HG03108 (cell line): Measurements from ENCODE around the gene THEM5.

Source experiments
- ATAC-seq: cut with Tn5 transposase; IDR thresholded peaks from one replicate; pipeline ENCODE4 v1.9.1; 2021; ENCODE audit warnings: moderate library complexity; ENCODE audit not compliant: unreplicated experiment

The THEM5 gene

DNA sequence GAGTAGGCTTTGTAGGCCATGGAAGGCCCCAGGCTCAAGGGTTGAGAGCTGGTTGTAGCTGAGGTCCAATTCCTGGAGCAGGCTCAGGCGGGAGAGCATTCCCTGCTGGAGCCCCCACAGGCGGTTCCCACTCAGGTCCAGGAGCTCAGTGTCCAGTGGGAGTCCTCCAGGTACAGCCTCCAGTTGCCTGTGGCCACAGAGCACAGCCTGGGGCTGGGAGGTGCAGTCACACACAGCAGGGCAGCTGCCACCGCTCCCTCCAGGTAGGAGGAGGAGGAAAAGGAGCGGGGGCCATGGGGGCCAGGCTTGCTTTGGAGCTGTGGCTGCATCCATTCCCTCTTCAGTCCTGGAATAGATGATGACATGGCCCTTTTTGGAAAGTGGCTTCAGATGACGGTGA, 51.1 kb downstream of the THEM5 start:
- ATAC-seq = no peak

DNA sequence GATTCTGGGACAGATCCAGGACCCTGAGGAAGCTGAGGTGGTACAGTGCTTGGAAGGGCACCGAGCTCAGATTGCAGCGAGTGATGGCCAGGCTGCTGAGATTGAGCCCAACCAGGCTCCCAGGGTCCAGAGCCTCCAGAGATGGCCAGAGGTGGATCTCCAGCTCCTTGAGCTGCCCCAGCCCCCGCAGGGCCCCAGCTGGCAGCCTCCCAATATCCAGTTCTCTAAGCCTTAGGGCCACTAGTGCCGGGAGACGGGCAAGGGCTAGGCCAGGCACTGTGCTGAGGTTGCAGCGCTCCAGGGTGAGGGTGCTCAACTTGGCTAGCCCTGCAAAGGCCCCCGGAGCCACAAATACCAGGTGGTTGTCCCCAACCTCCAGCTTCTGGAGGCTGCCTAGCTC, 51.7 kb downstream of the THEM5 start:
- no peak for ATAC-seq

DNA sequence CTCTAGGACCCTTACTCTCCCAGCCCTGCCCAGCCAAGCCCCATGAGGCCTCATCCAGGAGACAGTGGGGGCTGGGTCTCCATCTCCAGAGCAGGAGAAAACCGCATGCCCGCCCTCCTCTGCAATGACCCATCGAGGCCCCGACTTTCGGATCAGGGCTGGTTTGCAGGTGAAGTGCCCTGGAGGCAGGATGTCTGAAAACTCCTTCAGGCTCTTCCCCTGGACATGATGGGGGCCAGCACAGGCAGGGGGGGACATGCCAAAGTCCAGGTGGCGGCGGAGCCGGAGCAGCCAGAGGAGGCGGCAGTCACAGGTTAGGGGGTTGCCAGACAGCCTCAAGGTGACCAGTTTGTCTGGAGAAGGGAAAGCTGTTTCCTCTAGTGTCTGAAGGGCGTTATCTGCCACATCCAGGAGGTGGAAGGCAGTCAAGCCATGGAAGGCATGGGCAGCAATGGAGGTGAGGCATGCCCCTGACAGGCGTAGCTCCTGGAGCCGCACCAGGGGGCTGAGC, 52.1 kb downstream of the THEM5 start:
- ATAC-seq = no peak

DNA sequence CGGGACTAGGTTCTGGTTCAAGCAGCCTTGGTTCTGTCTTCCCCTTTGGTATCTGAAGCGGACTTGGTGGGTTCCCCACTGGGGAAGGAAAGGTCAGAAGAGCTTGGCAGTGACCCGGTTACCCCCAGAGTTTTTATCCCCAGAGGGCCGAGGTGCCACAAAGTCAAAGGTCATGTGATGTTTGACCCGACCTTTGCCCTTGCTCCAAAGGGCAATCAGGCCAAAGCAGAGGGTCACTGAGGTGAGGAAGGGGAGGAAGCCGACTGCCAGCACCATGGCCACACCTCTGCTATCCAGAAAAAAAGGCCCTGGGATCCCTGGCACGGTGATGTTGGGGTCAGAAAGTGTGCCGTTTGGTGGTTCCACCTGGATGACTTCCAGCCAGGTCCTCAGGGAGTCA, 52.7 kb downstream of the THEM5 start:
- no peak for ATAC-seq

DNA sequence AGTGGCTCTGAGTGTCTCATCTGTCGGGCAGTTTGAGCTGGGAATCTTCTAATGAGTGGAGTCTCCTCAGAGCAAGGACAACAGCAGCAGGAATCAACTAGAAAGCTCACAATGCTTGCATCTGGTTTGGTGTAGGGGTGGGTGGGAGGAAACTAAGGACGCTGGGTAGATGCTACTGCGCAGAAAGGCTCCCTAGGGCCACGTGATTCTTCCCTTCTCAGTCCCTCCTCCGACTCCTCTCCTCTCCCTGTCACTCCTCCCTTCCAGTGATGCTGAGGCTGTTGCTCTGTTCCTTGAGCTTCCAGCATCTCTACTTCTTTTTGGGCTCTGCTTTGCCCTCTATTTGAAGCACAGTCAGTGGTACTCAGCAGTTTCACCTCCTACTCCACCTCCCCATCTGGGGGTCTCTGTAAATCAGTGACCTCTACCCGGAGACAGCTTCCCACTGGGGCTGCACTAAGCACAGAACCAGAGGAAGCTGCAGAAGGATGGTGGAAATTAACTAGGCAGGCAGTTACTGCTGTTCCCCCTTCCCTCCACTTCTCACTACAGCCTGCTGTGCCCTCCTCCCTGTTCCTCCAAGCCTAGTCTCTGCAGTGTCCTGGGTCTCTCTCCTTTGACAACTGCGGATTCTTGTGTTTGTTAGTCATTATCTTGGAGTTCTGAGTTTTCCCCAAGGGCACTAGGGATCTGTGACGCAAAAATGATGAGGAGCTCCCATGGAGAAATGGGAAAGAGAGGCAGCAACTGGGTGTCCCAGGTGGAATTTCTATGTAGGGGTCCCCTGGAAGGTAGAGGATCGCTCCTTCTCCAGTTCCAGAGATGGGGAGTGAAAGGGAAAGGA, 54.1 kb downstream of the THEM5 start:
- ATAC-seq = no peak

DNA sequence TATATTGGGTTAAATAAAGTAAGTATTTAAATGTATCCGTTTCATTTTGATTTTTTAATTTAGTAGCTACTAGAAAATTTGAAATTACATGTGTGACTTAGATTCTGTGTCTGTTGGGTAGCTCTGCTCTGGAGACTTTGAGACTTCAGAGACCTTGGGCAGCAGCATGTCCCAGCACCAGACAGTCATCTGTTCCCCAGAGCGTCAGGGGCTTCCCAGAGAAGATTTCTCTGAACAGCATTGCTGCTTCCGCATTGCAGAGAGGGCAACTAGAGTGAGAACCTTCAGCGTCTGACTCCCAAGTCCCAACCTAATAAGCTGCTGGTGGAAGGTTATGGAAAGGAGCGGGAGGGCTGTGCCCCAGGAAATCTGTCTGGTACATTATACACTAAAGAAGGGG, 54.9 kb downstream of the THEM5 start:
- no peak for ATAC-seq
